ENCODE data around the gene RASGEF1B. TPM values are rescaled to one million over a fixed set of nuclear protein-coding genes. Genes with fewer than 3 reads are reported as not detected.

RASGEF1B gene
- total and polyA plus RNA-seq, 9 of the 15 experiments (the other 6 are each of a cell fraction or from before 2014, with no cell fraction given) = 0.04 to 0.57 (median 0.22) TPM

GRCh38 chr4:81399306-81400086 lies 72.2 kb downstream of the RASGEF1B start:
- Histone ChIP-seq H4K20me1 (replicated peaks; ENCODE audit: control insufficient read depth, insufficient read depth, low read length) (no peaks in the 10 kb centered on the region; the same call in 1 of the 2 replicates), H3K36me3 (ENCODE audit: control insufficient read depth, insufficient read depth, low read length) (no peaks in the 10 kb centered on the region), H2AFZ (ENCODE audit: low read depth, low read length) (no peak overlapping the region), H3K9ac (ENCODE audit: insufficient read depth in 1 of 2, low read depth in 2 of 2, low read length in 2 of 2) (no peak overlapping the region), H3K4me1 (replicated peaks in 1 of 2; ENCODE audit: control insufficient read depth in 2 of 2, insufficient read depth in 2 of 2, low read length in 2 of 2) (no peaks in the 10 kb centered on the region), H3K27me3 (ENCODE audit: control insufficient read depth in 2 of 2, insufficient read depth in 2 of 2, low read length in 2 of 2) (peaks cover 5 to 16% of the 10 kb centered on the region in 2 experiments; a peak in 4 of 5 replicates), H3K27ac (ENCODE audit: extremely low read depth, low read depth, low read length) (no peak overlapping the region), H3K4me2 (ENCODE audit: insufficient read depth, low read length) (no peak overlapping the region), H3K9me1 (ENCODE audit: control insufficient read depth, insufficient read depth, low read length) (no peaks in the 10 kb centered on the region), H3K9me3 (replicated peaks; ENCODE audit: control insufficient read depth, insufficient read depth, low read depth, low read length) (no peaks in the 10 kb centered on the region), H3K4me3 (no peak overlapping the region), H3K79me2 (ENCODE audit: control insufficient read depth, insufficient read depth, low read length) (no peaks in the 10 kb centered on the region)
- in situ Hi-C loops (cut with MboI) (loop anchor here (10.0 kb wide), 2 partner anchors 515 to 875 kb away; no protein-coding TSS in a partner anchor), intact Hi-C loops (cut with micrococcal nuclease) (no loop called here)
- BruUV-seq (replicated peaks) = no TSS peak
- ChIA-PET CTCF (ENCODE audit: low intra/inter-chr PET ratio) (no interaction called here), POLR2A (no interaction called here)
- FAIRE-seq = no peak
- TF ChIP-seq SRSF7 (optimal IDR thresholded peaks at IDR 0.05; ENCODE audit: low read depth, low read length) = no peak
- no peak for TF ChIP-seq KDM1A (IDR thresholded peaks at IDR 0.05)
- no peak for TF ChIP-seq CEBPG (CRISPR knock-in tag; IDR thresholded peaks at IDR 0.05)
- TF ChIP-seq CEBPG (tag; conservative IDR thresholded peaks at IDR 0.05 in 1 of 2, IDR thresholded peaks at IDR 0.05 in 1 of 2) = no peak
- TF ChIP-seq ARID4B (CRISPR knock-in tag; IDR thresholded peaks at IDR 0.05) = no peak
- no peak for TF ChIP-seq YBX1 (IDR thresholded peaks at IDR 0.05)
- TF ChIP-seq RFX1 (IDR thresholded peaks at IDR 0.05) = peak; percentile 42
- no peak for TF ChIP-seq PHF20 (IDR thresholded peaks at IDR 0.05; ENCODE audit: partially characterized antibody)
- TF ChIP-seq ZKSCAN1 (IDR thresholded peaks at IDR 0.05; ENCODE audit: low read depth, low read length) = no peak
- TF ChIP-seq JUND (IDR thresholded peaks at IDR 0.05; ENCODE audit: borderline replicate concordance, low read depth, low read length) = no peak
- TF ChIP-seq JUND (tag; IDR thresholded peaks at IDR 0.05; ENCODE audit: borderline replicate concordance, low read depth, low read length) = no peak
- 0 out of 2 replicates have a peak, but pooled peaks have one; percentile 7 for TF ChIP-seq MAFG (tag; conservative IDR thresholded peaks at IDR 0.05)
- no peak for TF ChIP-seq NFIC (IDR thresholded peaks at IDR 0.05)
- peak; percentile 34; the same call in 1 of the 2 replicates for TF ChIP-seq ZNF316 (IDR thresholded peaks at IDR 0.05)
- TF ChIP-seq TAL1 (IDR thresholded peaks at IDR 0.05) = no peak
- TF ChIP-seq PATZ1 (CRISPR knock-in tag; IDR thresholded peaks at IDR 0.05; ENCODE audit: borderline replicate concordance) = no peak
- DNase-seq (ENCODE audit: extremely low read depth in 1 of 4, low spot score in 3 of 4) = no peak
- 0% methylated on average over 7 of the region's 7 CpGs for WGBS (ENCODE audit: insufficient coverage, low coverage, missing lambda C conversion rate)
- no peak for ATAC-seq

All from K562 (cell line).